Right lobe of liver (tissue), 4 donors: ENCODE data around the gene MYMK.

Experiments
- POLR2A ChIP-seq: fragments of 450-650 bp; IDR thresholded peaks from one replicate; pipeline ENCODE4 v1.6.1; 2017; ENCODE audit warnings: antibody characterized with exemption, mild to moderate bottlenecking
- TF ChIP-seq, protein P1 (sequence below), 4 donors: fragments of 200-600 bp in 3 of 4; fragments of 450-650 bp in 1 of 4; IDR thresholded peaks; one replicate each; pipeline versions ENCODE4 v1.5.1 to v1.8.0; 2016 to 2022; ENCODE audit warnings: antibody characterized with exemption in 4 of 4, mild to moderate bottlenecking in 2 of 4
- donor health status: DM: no; HTN: no; CAD: no.
- donor health status: DM: no; HTN: no; CAD: no.
- donor health status: DM: no; HTN: yes; CAD: no.

DNA sequence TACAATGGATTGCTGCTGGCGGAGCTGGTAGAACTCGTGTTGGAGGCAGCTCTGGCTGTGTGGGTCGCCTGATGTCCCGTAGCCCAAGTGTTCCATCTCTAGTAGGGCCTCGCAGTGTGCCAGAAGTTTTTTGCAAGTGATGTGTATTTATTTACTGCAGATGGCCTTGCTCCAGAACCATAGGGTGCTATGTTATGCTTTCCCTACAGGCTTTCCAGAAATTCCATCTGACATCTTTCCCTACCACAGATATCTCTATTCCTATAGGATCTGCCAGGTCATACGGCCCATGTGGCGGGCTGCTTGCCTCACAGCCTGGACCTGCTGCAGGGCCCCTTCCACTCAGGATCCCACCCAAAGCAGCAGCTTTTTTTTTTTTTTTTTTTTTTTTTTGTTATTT, 26.7 kb upstream of the MYMK start:
- TF ChIP-seq, protein P1, sequence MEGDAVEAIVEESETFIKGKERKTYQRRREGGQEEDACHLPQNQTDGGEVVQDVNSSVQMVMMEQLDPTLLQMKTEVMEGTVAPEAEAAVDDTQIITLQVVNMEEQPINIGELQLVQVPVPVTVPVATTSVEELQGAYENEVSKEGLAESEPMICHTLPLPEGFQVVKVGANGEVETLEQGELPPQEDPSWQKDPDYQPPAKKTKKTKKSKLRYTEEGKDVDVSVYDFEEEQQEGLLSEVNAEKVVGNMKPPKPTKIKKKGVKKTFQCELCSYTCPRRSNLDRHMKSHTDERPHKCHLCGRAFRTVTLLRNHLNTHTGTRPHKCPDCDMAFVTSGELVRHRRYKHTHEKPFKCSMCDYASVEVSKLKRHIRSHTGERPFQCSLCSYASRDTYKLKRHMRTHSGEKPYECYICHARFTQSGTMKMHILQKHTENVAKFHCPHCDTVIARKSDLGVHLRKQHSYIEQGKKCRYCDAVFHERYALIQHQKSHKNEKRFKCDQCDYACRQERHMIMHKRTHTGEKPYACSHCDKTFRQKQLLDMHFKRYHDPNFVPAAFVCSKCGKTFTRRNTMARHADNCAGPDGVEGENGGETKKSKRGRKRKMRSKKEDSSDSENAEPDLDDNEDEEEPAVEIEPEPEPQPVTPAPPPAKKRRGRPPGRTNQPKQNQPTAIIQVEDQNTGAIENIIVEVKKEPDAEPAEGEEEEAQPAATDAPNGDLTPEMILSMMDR (IDR thresholded peaks at IDR 0.05) = no peak
- no peak for TF ChIP-seq POLR2A
